DND-41 (cell line): Measurements from ENCODE around the gene ZMYND19.

Experiments used
- CTCF ChIP-seq: IDR thresholded peaks from 2 replicates; pipeline ENCODE4 v1.5.1; 2012; ENCODE audit warnings: borderline replicate concordance, low read length, moderate library complexity, mild to moderate bottlenecking; ENCODE audit not compliant: poor library complexity, severe bottlenecking; ENCODE audit errors: extremely low read depth
- EZH2 ChIP-seq: IDR thresholded peaks from 3 replicates; pipeline ENCODE4 v1.6.1; 2012; ENCODE audit warnings: borderline replicate concordance, low read depth, mild to moderate bottlenecking, moderate library complexity, low read length, inconsistent platforms; ENCODE audit not compliant: severe bottlenecking

GRCh38 chr9:137579259-137579604, 11.1 kb downstream of the ZMYND19 start:
- no peak for TF ChIP-seq CTCF
- no peak for TF ChIP-seq EZH2
